Measurements from ENCODE around the gene RNF152. TPM values are rescaled to one million over a fixed set of nuclear protein-coding genes. Genes with fewer than 3 reads are reported as not detected.

RNF152 gene
- total and polyA plus RNA-seq, 8 donors, result 1.4 to 99.9 (median 16.1) TPM

DNA sequence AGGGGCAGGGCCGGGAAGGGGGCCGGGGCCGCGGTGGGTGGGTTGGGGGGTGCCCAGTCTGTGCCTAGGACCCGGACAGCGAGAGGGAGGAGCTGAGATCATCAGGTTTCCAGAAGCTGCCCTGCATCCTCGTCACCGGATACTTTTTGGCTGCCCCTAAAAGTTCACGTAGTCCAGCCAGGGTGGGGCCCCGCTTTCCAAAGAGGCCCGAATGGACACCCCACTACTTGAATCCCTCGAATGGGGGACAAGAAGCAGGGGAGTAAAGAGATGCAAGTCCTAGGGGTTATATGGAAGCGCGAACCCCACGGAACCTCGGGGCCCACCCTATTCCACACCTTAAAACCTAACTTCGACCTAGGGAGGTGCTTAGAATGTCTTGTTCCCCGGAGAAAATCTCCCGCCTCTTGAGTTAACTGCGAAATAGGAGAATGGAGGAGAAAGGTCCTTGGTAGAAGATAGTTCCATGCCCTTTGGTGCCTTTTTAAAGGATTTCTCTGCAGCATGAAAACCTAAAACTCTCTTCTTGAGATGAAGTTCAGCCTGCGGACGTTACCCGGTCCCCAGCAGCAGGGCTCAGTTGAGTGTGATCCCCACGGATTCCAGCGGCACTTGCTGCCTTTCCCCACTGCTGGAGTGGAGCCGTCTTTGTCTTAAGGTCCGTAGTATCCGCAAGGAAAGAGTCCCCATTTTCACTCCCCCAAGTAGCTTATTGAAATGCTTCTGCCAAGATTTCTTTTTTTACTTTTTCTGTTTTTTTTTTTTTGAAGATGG, 2.1 kb upstream of the RNF152 start:
- Histone ChIP-seq H3K36me3 (peaks cover 6 to 13% (median 8%) of the 10 kb centered on the region in 4 donors), H3K4me3 (peak overlapping the region; percentile 65 to 95 (median 92)), H3K9me3 (no peaks in the 10 kb centered on the region), H3K4me1 (peaks cover 13 to 47% (median 38%) of the 10 kb centered on the region in 4 donors), H3K27ac (peak overlapping the region; percentile 84 to 95 (median 89)), H3K27me3 (peaks cover 0 to 29% (median 0%) of the 10 kb centered on the region in 3 donors)
- peak in 1 of 2 donors; percentile 19 for DNase-seq
- intact Hi-C loops (cut with DNase I; ENCODE audit: low total_unique reads), result loop anchor here (5.0 kb wide), 1 partner anchor 258 kb away; no protein-coding TSS in a partner anchor
- TF ChIP-seq CTCF (IDR thresholded peaks at IDR 0.05) (no peak), POLR2A (IDR thresholded peaks at IDR 0.05) (no peak), EP300 (IDR thresholded peaks at IDR 0.05) (no peak), POLR2AphosphoS5 (IDR thresholded peaks at IDR 0.05) (no peak)
- WGBS, 5 donors, result 23 to 27% (median 24%) methylated on average over 28 of the region's 28 CpGs

DNA sequence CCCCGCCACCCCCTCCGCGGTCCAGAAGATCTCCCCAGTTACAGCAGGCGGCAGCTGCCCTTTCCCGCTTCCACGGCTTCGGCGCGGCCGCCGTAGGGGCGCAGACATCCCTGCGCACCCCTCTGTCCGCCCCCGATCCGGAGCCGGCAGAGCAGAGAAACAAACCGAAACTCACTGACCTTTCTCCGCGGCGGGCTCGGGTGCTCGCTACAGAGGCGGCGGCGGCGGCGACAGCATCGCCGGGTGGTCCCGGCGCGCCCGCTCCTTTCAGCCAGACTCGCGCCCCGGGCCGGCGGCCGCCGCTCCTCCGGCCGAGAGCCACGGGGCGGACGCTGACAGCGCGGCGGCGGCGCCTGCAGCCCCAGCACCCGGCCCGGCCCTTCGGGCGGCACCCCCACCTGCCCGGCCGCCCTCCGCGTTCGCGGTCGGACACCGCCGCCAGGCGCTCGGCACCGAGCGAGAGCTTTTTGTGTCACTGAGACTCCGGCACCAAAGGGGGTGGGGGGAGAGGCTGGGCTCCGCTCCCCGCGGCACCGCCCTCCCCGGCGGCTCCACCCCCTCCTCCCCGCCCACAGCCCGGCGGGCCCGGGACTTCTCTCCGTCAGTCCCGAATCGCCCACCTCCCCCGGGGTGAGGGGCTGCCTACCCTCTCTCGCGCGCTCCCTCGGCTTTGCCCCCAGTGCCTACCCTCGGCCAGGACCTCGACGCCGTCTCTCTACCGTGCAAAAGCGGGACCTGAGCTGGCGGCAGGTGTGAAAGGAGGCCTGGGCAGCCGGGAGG, 1.4 kb upstream of the RNF152 start:
- 0 to 1% (median 1%) methylated on average over 23 to 85 of the region's 95 CpGs for WGBS, 5 donors
- peaks cover 0 to 29% (median 0%) of the 10 kb centered on the region in 3 donors for H3K27me3 ChIP-seq
- H3K9me3 ChIP-seq, result no peaks in the 10 kb centered on the region

DNA sequence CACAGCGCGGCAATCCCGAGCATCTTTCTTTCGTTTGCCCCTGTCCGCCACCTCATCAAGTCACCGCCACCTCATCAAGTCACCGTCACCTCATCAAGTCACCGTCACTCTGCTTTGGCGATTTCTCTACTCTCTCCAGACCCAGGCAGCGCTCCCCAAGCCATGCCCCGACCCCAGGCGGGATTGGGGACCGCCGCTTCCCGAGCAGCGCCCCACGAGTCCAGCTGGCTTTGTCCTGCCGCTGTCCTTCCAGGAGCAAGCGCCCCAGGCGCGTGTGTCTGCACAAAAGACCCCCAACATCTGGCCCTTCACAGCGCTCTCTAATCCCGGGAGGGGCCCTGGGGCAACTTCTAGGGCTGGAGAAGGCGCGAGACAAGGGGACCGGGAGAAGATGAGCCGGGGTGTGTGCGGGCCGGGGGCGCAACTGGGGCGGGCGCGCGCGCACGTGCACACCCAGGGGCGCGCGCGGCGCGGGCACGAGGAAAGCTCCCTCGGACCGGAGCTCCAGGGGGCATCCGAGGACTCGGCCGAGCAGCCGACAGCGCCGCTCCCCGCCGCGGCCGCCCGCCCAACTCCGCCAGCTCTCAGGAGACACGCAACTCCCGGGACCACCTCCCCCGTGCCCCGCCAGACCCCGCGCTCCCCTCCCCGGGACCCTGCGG, 633 bp upstream of the RNF152 start:
- WGBS, 5 donors, result 0 to 1% (median 1%) methylated on average over 25 to 65 of the region's 65 CpGs
- peak; percentile 52 to 84 for DNase-seq
- Histone ChIP-seq H3K27me3 (peaks cover 0 to 29% (median 0%) of the 10 kb centered on the region in 3 donors), H3K4me1 (peaks cover 17 to 61% (median 44%) of the 10 kb centered on the region in 4 donors), H3K9me3 (no peaks in the 10 kb centered on the region), H3K4me3 (peak overlapping the region; percentile 65 to 95 (median 92)), H3K27ac (peak overlapping the region; percentile 86 to 95 (median 94)), H3K36me3 (peaks cover 8 to 13% (median 8%) of the 10 kb centered on the region in 4 donors)
- intact Hi-C loops (cut with DNase I; ENCODE audit: low total_unique reads), result loop anchor here (5.0 kb wide), 1 partner anchor 256 kb away; no protein-coding TSS in a partner anchor
- no peak for TF ChIP-seq CTCF (IDR thresholded peaks at IDR 0.05)
- TF ChIP-seq EP300 (IDR thresholded peaks at IDR 0.05), result no peak
- no peak for TF ChIP-seq POLR2AphosphoS5 (IDR thresholded peaks at IDR 0.05)
- no peak for TF ChIP-seq POLR2A (IDR thresholded peaks at IDR 0.05)

More for the DNA sequence above, 1.4 kb upstream of the RNF152 start:
- intact Hi-C loops (cut with DNase I; ENCODE audit: low total_unique reads), result loop anchor here (5.0 kb wide), 1 partner anchor 257 kb away; no protein-coding TSS in a partner anchor
- peak; percentile 36 to 80 (median 75) for TF ChIP-seq POLR2AphosphoS5 (IDR thresholded peaks at IDR 0.05)
- TF ChIP-seq EP300 (IDR thresholded peaks at IDR 0.05), result no peak
- TF ChIP-seq CTCF (IDR thresholded peaks at IDR 0.05), result peak in 2 of 7 experiments; percentile 21 to 50
- peak overlapping the region; percentile 65 to 95 (median 92) for H3K4me3 ChIP-seq
- peak; percentile 89 to 94 for DNase-seq
- peaks cover 8 to 13% (median 8%) of the 10 kb centered on the region in 4 donors for H3K36me3 ChIP-seq
- peaks cover 17 to 55% (median 43%) of the 10 kb centered on the region in 4 donors for H3K4me1 ChIP-seq
- peak overlapping the region; percentile 86 to 95 (median 94) for H3K27ac ChIP-seq

All from stomach (tissue), 9 donors.